DOHH2 (cell line): ENCODE data around the gene CDCA5.

Experiments used
- H3F3A ChIP-seq: fragments of 200-600 bp; sonication (generic), shearing (Covaris generic); 2 replicates; pipeline ENCODE4 v1.6.0; 2016; ENCODE audit warnings: antibody characterized with exemption, mild to moderate bottlenecking; ENCODE audit not compliant: control insufficient read depth, insufficient read depth
- H3K27ac ChIP-seq: fragments of 200-600 bp; sonication (generic); 2 replicates; pipeline ENCODE4 v1.5.1; 2014; ENCODE audit warnings: low read depth, mild to moderate bottlenecking, low read length, moderate library complexity
- H3K27me3 ChIP-seq: fragments of 200-600 bp; sonication (generic); 2 replicates; pipeline ENCODE4 v1.6.1; 2014; ENCODE audit warnings: mild to moderate bottlenecking, low read length, mixed read lengths; ENCODE audit not compliant: control insufficient read depth
- H3K36me3 ChIP-seq: fragments of 200-600 bp; sonication (generic); 2 replicates; pipeline ENCODE4 v1.6.1; 2014; ENCODE audit warnings: mild to moderate bottlenecking, low read length, moderate library complexity, mixed read lengths; ENCODE audit not compliant: control insufficient read depth
- H3K4me1 ChIP-seq: fragments of 200-600 bp; sonication (generic); 2 replicates; pipeline ENCODE4 v1.6.1; 2014; ENCODE audit warnings: mild to moderate bottlenecking, low read length, mixed read lengths; ENCODE audit not compliant: control insufficient read depth
- H3K4me2 ChIP-seq: fragments of 200-600 bp; sonication (generic); 2 replicates; pipeline ENCODE4 v1.6.0; 2014; ENCODE audit warnings: mild to moderate bottlenecking, low read length, moderate library complexity
- H3K4me3 ChIP-seq: fragments of 200-600 bp; sonication (generic); 2 replicates; pipeline ENCODE4 v1.5.1; 2014; ENCODE audit warnings: mild to moderate bottlenecking, low read length, mixed read lengths
- H3K79me2 ChIP-seq: fragments of 200-600 bp; sonication (generic); 2 replicates; pipeline ENCODE4 v1.6.1; 2014; ENCODE audit warnings: mild to moderate bottlenecking, low read length, mixed read lengths; ENCODE audit not compliant: control insufficient read depth
- H3K9me2 ChIP-seq: fragments of 200-600 bp; sonication (generic); replicated peaks from 2 replicates; pipeline ENCODE4 v1.6.1; 2014; ENCODE audit warnings: mild to moderate bottlenecking, low read length, mixed read lengths; ENCODE audit not compliant: control insufficient read depth
- H3K9me3 ChIP-seq: fragments of 200-600 bp; sonication (generic); 2 replicates; pipeline ENCODE4 v1.6.1; 2014; ENCODE audit warnings: antibody characterized with exemption, low read length, mixed read lengths; ENCODE audit not compliant: control insufficient read depth, insufficient read depth
- H4K20me1 ChIP-seq: fragments of 200-600 bp; sonication (generic); 2 replicates; pipeline ENCODE4 v1.6.0; 2014; ENCODE audit warnings: low read depth, mild to moderate bottlenecking, antibody characterized with exemption, low read length, moderate library complexity; ENCODE audit not compliant: control insufficient read depth, insufficient read depth
- EZH2phosphoT487 ChIP-seq: fragments of 200-600 bp; sonication (generic); IDR thresholded peaks from 2 replicates; pipeline ENCODE4 v1.6.1; 2017; ENCODE audit warnings: borderline replicate concordance, mild to moderate bottlenecking, antibody characterized with exemption, low read length, moderate library complexity, mixed read lengths
- TF ChIP-seq, protein P1 (sequence below): fragments of 200-600 bp; sonication (generic); IDR thresholded peaks from one replicate; pipeline ENCODE4 v1.5.1; 2014; ENCODE audit warnings: antibody characterized with exemption, mild to moderate bottlenecking, low read depth, low read length; ENCODE audit not compliant: poor library complexity, severe bottlenecking

CDCA5 gene

DNA sequence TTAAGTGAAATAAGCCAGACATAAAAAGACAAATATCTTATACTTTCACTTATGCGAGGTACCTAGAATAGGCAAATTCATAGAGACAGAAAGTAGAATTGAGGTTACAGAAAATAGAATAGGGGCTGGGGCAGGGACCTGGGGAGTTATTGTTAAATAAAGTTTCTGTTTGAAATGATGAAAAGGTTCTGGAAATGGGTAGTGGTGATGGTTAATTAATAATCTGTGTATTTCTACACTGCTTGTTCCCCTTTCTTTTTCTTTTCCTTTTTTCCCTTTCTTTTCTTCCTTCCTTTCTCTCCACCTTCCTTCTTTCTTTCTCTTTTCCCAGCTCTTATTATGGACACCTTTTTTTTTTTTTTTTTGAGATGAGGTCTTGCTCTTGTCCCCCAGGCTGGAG, 28.3 kb downstream of the CDCA5 start:
- no peaks in the 10 kb centered on the region for H4K20me1 ChIP-seq
- H3F3A ChIP-seq, result no peaks in the 10 kb centered on the region
- H3K36me3 ChIP-seq, result no peaks in the 10 kb centered on the region
- no peak for TF ChIP-seq EZH2phosphoT487
- TF ChIP-seq, protein P1, sequence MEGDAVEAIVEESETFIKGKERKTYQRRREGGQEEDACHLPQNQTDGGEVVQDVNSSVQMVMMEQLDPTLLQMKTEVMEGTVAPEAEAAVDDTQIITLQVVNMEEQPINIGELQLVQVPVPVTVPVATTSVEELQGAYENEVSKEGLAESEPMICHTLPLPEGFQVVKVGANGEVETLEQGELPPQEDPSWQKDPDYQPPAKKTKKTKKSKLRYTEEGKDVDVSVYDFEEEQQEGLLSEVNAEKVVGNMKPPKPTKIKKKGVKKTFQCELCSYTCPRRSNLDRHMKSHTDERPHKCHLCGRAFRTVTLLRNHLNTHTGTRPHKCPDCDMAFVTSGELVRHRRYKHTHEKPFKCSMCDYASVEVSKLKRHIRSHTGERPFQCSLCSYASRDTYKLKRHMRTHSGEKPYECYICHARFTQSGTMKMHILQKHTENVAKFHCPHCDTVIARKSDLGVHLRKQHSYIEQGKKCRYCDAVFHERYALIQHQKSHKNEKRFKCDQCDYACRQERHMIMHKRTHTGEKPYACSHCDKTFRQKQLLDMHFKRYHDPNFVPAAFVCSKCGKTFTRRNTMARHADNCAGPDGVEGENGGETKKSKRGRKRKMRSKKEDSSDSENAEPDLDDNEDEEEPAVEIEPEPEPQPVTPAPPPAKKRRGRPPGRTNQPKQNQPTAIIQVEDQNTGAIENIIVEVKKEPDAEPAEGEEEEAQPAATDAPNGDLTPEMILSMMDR, result no peak
- H3K9me3 ChIP-seq, result no peaks in the 10 kb centered on the region
- no peaks in the 10 kb centered on the region for H3K9me2 ChIP-seq
- no peak overlapping the region for H3K4me2 ChIP-seq
- no peak overlapping the region for H3K4me3 ChIP-seq
- H3K27me3 ChIP-seq, result no peaks in the 10 kb centered on the region; the same call in 1 of the 2 replicates
- peaks cover 30% of the 10 kb centered on the region for H3K4me1 ChIP-seq
- H3K79me2 ChIP-seq, result no peaks in the 10 kb centered on the region
- no peak overlapping the region for H3K27ac ChIP-seq

- H4K20me1 ChIP-seq, result no peaks in the 10 kb centered on the region
- no peaks in the 10 kb centered on the region for H3K9me3 ChIP-seq
- H3K79me2 ChIP-seq, result no peaks in the 10 kb centered on the region
- H3F3A ChIP-seq, result no peaks in the 10 kb centered on the region
- peak overlapping the region; percentile 60 for H3K4me2 ChIP-seq
- no peaks in the 10 kb centered on the region for H3K27me3 ChIP-seq
- H3K36me3 ChIP-seq, result no peaks in the 10 kb centered on the region
- H3K9me2 ChIP-seq, result no peaks in the 10 kb centered on the region
- peaks cover 24% of the 10 kb centered on the region for H3K4me1 ChIP-seq
- H3K4me3 ChIP-seq, result peak overlapping the region; percentile 38
- H3K27ac ChIP-seq, result no peak overlapping the region
- TF ChIP-seq, protein P1, result no peak
- TF ChIP-seq EZH2phosphoT487, result no peak
Measured at GRCh38 chr11:65053827-65054508, 29.9 kb downstream of the CDCA5 start.

- Histone ChIP-seq H3F3A (no peaks in the 10 kb centered on the region), H3K36me3 (peaks cover 1% of the 10 kb centered on the region; the same call in 1 of the 2 replicates), H3K79me2 (no peaks in the 10 kb centered on the region), H3K4me3 (no peak overlapping the region), H3K9me2 (no peaks in the 10 kb centered on the region), H3K4me2 (no peak overlapping the region), H3K9me3 (no peaks in the 10 kb centered on the region), H3K27ac (no peak overlapping the region), H3K4me1 (peaks cover 24% of the 10 kb centered on the region), H3K27me3 (no peaks in the 10 kb centered on the region), H4K20me1 (no peaks in the 10 kb centered on the region)
- TF ChIP-seq, protein P1, result no peak
- TF ChIP-seq EZH2phosphoT487, result no peak
Measured at GRCh38 chr11:65051398-65051858, 32.4 kb downstream of the CDCA5 start.
